ENCODE data around the gene MAST2.
"Not testable (repeated sequence)": the region's sequence is repeated elsewhere in the genome, so short reads cannot be mapped to it uniquely, and the experiment has no call there.

Gene MAST2

GRCh38 chr1:45957684-45958083 is 154.3 kb downstream of the MAST2 start:
- no peak for DNase-seq (ENCODE audit: low spot score)
- peaks cover 0 to 1% of the 10 kb centered on the region in 2 donors for H3K9me3 ChIP-seq (replicated peaks in 1 of 2; ENCODE audit: control insufficient read depth in 2 of 2, insufficient read depth in 1 of 2, low read depth in 1 of 2, low read length in 2 of 2)
- no peak overlapping the region for H2BK12ac ChIP-seq (ENCODE audit: low read length)
- peaks cover 6 to 8% of the 10 kb centered on the region in 2 donors for H3K4me1 ChIP-seq (ENCODE audit: control insufficient read depth in 2 of 2, insufficient read depth in 1 of 2, low read depth in 1 of 2, low read length in 2 of 2)
- WGBS, 2 donors (ENCODE audit: extremely low coverage in 2 of 2, insufficient read length in 2 of 2, insufficient replicate concordance in 1 of 2): no CpG with 5 or more reads among the region's 2 CpGs
- H3K27me3 ChIP-seq (ENCODE audit: control insufficient read depth in 3 of 3, insufficient read depth in 3 of 3, low read depth in 1 of 3, low read length in 3 of 3): no peaks in the 10 kb centered on the region
- H3K4me2 ChIP-seq (ENCODE audit: insufficient read depth, low read length, poor library complexity, severe bottlenecking): no peak overlapping the region
- H3K79me1 ChIP-seq (ENCODE audit: low read depth, low read length): no peaks in the 10 kb centered on the region
- H3K27ac ChIP-seq (replicated peaks; ENCODE audit: low read length): no peak overlapping the region
- no peak overlapping the region for H2AK5ac ChIP-seq (ENCODE audit: low read depth, low read length)
- H2BK120ac ChIP-seq (ENCODE audit: low read depth, low read length): no peak overlapping the region
- no peak overlapping the region for H3K4me3 ChIP-seq (ENCODE audit: low read length in 2 of 2)
- H3K18ac ChIP-seq (ENCODE audit: low read length): no peak overlapping the region
- H2BK5ac ChIP-seq (ENCODE audit: low read length): no peak overlapping the region
- no peak overlapping the region for H4K8ac ChIP-seq (ENCODE audit: low read depth, low read length)
- H4K91ac ChIP-seq (ENCODE audit: low read depth, low read length, poor library complexity): no peak overlapping the region
- no peak overlapping the region for H3K14ac ChIP-seq (ENCODE audit: low read length)
- H2AFZ ChIP-seq (ENCODE audit: low read length): no peak overlapping the region
- no peak overlapping the region for H3K4ac ChIP-seq (ENCODE audit: low read length)
- H3K23ac ChIP-seq (ENCODE audit: low read depth, low read length, poor library complexity): no peak overlapping the region
- no peak overlapping the region for H2BK15ac ChIP-seq (ENCODE audit: low read length)
- no peak overlapping the region for H3K9ac ChIP-seq (ENCODE audit: low read depth, low read length, poor library complexity)
- H3K36me3 ChIP-seq (replicated peaks in 1 of 2; ENCODE audit: control insufficient read depth in 2 of 2, insufficient read depth in 2 of 2, low read length in 2 of 2): peaks cover 0 to 23% of the 10 kb centered on the region in 2 donors

GRCh38 chr1:45958317-45958716 is 154.9 kb downstream of the MAST2 start:
- H4K91ac ChIP-seq (ENCODE audit: low read depth, low read length, poor library complexity): no peak overlapping the region
- H3K79me1 ChIP-seq (ENCODE audit: low read depth, low read length): no peaks in the 10 kb centered on the region
- no peak overlapping the region for H3K9ac ChIP-seq (ENCODE audit: low read depth, low read length, poor library complexity)
- H3K4me1 ChIP-seq (ENCODE audit: control insufficient read depth in 2 of 2, insufficient read depth in 1 of 2, low read depth in 1 of 2, low read length in 2 of 2): peaks cover 5 to 8% of the 10 kb centered on the region in 2 donors
- H2BK12ac ChIP-seq (ENCODE audit: low read length): no peak overlapping the region
- peaks cover 0 to 23% of the 10 kb centered on the region in 2 donors for H3K36me3 ChIP-seq (replicated peaks in 1 of 2; ENCODE audit: control insufficient read depth in 2 of 2, insufficient read depth in 2 of 2, low read length in 2 of 2)
- H3K14ac ChIP-seq (ENCODE audit: low read length): no peak overlapping the region
- no peaks in the 10 kb centered on the region for H3K27me3 ChIP-seq (ENCODE audit: control insufficient read depth in 3 of 3, insufficient read depth in 3 of 3, low read depth in 1 of 3, low read length in 3 of 3)
- no peak overlapping the region for H4K8ac ChIP-seq (ENCODE audit: low read depth, low read length)
- H3K23ac ChIP-seq (ENCODE audit: low read depth, low read length, poor library complexity): no peak overlapping the region
- peaks cover 0 to 1% of the 10 kb centered on the region in 2 donors for H3K9me3 ChIP-seq (replicated peaks in 1 of 2; ENCODE audit: control insufficient read depth in 2 of 2, insufficient read depth in 1 of 2, low read depth in 1 of 2, low read length in 2 of 2)
- H3K4ac ChIP-seq (ENCODE audit: low read length): no peak overlapping the region
- no peak overlapping the region for H3K27ac ChIP-seq (replicated peaks; ENCODE audit: low read length)
- no peak overlapping the region for H3K4me3 ChIP-seq (ENCODE audit: low read length in 2 of 2)
- no peak overlapping the region for H2AK5ac ChIP-seq (ENCODE audit: low read depth, low read length)
- H2BK120ac ChIP-seq (ENCODE audit: low read depth, low read length): no peak overlapping the region
- no peak overlapping the region for H2AFZ ChIP-seq (ENCODE audit: low read length)
- H3K18ac ChIP-seq (ENCODE audit: low read length): no peak overlapping the region
- no peak for DNase-seq (ENCODE audit: low spot score)
- H2BK5ac ChIP-seq (ENCODE audit: low read length): no peak overlapping the region
- no peak overlapping the region for H3K4me2 ChIP-seq (ENCODE audit: insufficient read depth, low read length, poor library complexity, severe bottlenecking)
- H2BK15ac ChIP-seq (ENCODE audit: low read length): no peak overlapping the region

- Histone ChIP-seq H3K36me3 (replicated peaks in 1 of 2; ENCODE audit: control insufficient read depth in 2 of 2, insufficient read depth in 2 of 2, low read length in 2 of 2) (peaks cover 0 to 23% of the 10 kb centered on the region in 2 donors), H4K8ac (ENCODE audit: low read depth, low read length) (no peak overlapping the region), H2BK120ac (ENCODE audit: low read depth, low read length) (no peak overlapping the region), H2AK5ac (ENCODE audit: low read depth, low read length) (no peak overlapping the region), H3K79me1 (ENCODE audit: low read depth, low read length) (no peaks in the 10 kb centered on the region), H2AFZ (ENCODE audit: low read length) (no peak overlapping the region), H4K91ac (ENCODE audit: low read depth, low read length, poor library complexity) (no peak overlapping the region), H3K18ac (ENCODE audit: low read length) (no peak overlapping the region), H3K9me3 (replicated peaks in 1 of 2; ENCODE audit: control insufficient read depth in 2 of 2, insufficient read depth in 1 of 2, low read depth in 1 of 2, low read length in 2 of 2) (peaks cover 0 to 1% of the 10 kb centered on the region in 2 donors), H3K4me2 (ENCODE audit: insufficient read depth, low read length, poor library complexity, severe bottlenecking) (no peak overlapping the region), H2BK12ac (ENCODE audit: low read length) (no peak overlapping the region), H3K4ac (ENCODE audit: low read length) (no peak overlapping the region), H2BK15ac (ENCODE audit: low read length) (no peak overlapping the region), H3K4me3 (ENCODE audit: low read length in 2 of 2) (no peak overlapping the region), H2BK5ac (ENCODE audit: low read length) (no peak overlapping the region), H3K14ac (ENCODE audit: low read length) (no peak overlapping the region), H3K27ac (replicated peaks; ENCODE audit: low read length) (no peak overlapping the region), H3K27me3 (ENCODE audit: control insufficient read depth in 3 of 3, insufficient read depth in 3 of 3, low read depth in 1 of 3, low read length in 3 of 3) (no peaks in the 10 kb centered on the region), H3K9ac (ENCODE audit: low read depth, low read length, poor library complexity) (no peak overlapping the region), H3K4me1 (ENCODE audit: control insufficient read depth in 2 of 2, insufficient read depth in 1 of 2, low read depth in 1 of 2, low read length in 2 of 2) (no peaks in the 10 kb centered on the region), H3K23ac (ENCODE audit: low read depth, low read length, poor library complexity) (no peak overlapping the region)
- no peak for DNase-seq (ENCODE audit: low spot score)
These were observed 157.7 kb downstream of the MAST2 start for GRCh38 chr1:45960930-45961715.

GRCh38 chr1:45961936-45962335 is 158.5 kb downstream of the MAST2 start:
- DNase-seq (ENCODE audit: low spot score); H2AK5ac ChIP-seq (ENCODE audit: low read depth, low read length); H3K79me1 ChIP-seq (ENCODE audit: low read depth, low read length); H2AFZ ChIP-seq (ENCODE audit: low read length); H4K8ac ChIP-seq (ENCODE audit: low read depth, low read length); H2BK5ac ChIP-seq (ENCODE audit: low read length); H3K9me3 ChIP-seq (replicated peaks in 1 of 2; ENCODE audit: control insufficient read depth in 2 of 2, insufficient read depth in 1 of 2, low read depth in 1 of 2, low read length in 2 of 2); H3K18ac ChIP-seq (ENCODE audit: low read length); H3K4me2 ChIP-seq (ENCODE audit: insufficient read depth, low read length, poor library complexity, severe bottlenecking); H2BK12ac ChIP-seq (ENCODE audit: low read length); H3K4me3 ChIP-seq (ENCODE audit: low read length in 2 of 2); H3K14ac ChIP-seq (ENCODE audit: low read length); H3K4me1 ChIP-seq (ENCODE audit: control insufficient read depth in 2 of 2, insufficient read depth in 1 of 2, low read depth in 1 of 2, low read length in 2 of 2); H3K27me3 ChIP-seq (ENCODE audit: control insufficient read depth in 3 of 3, insufficient read depth in 3 of 3, low read depth in 1 of 3, low read length in 3 of 3); H3K23ac ChIP-seq (ENCODE audit: low read depth, low read length, poor library complexity); H3K9ac ChIP-seq (ENCODE audit: low read depth, low read length, poor library complexity); H2BK120ac ChIP-seq (ENCODE audit: low read depth, low read length); H2BK15ac ChIP-seq (ENCODE audit: low read length); H3K4ac ChIP-seq (ENCODE audit: low read length); H4K91ac ChIP-seq (ENCODE audit: low read depth, low read length, poor library complexity); H3K27ac ChIP-seq (replicated peaks; ENCODE audit: low read length): not testable (repeated sequence)
- H3K36me3 ChIP-seq (replicated peaks in 1 of 2; ENCODE audit: control insufficient read depth in 2 of 2, insufficient read depth in 2 of 2, low read length in 2 of 2): peaks cover 0 to 23% of the 10 kb centered on the region in 2 donors
- WGBS, 2 donors (ENCODE audit: extremely low coverage in 2 of 2, insufficient read length in 2 of 2, insufficient replicate concordance in 1 of 2): no CpG with 5 or more reads among the region's 4 CpGs
